H9 (cell line): ENCODE results near the gene ABCG1. TPM values are rescaled to one million over a fixed set of nuclear protein-coding genes. Genes with fewer than 3 reads are reported as not detected.

Source experiments
- DNase-seq: peaks from one replicate; pipeline ENCODE4 v3.0.0-alpha.2; 2017
- H2AFZ ChIP-seq: one replicate; pipeline ENCODE4 v1.6.1; 2013; ENCODE audit warnings: mild to moderate bottlenecking, low read length, control low read depth, moderate library complexity
- H2AK5ac ChIP-seq: 2 replicates; pipeline ENCODE4 v1.6.1; 2013; ENCODE audit warnings: low read length, control low read depth, mixed read lengths; ENCODE audit not compliant: insufficient read length
- H2BK120ac ChIP-seq: one replicate; pipeline ENCODE4 v1.6.1; 2013; ENCODE audit warnings: low read depth, mild to moderate bottlenecking, low read length, control low read depth, inconsistent platforms; ENCODE audit not compliant: poor library complexity, severe bottlenecking
- H2BK12ac ChIP-seq: 2 replicates; pipeline ENCODE4 v1.6.1; 2013; ENCODE audit warnings: low read length, control low read depth, mixed read lengths, low read depth; ENCODE audit not compliant: insufficient read length
- H2BK15ac ChIP-seq: 2 replicates; pipeline ENCODE4 v1.6.1; 2013; ENCODE audit warnings: low read depth, low read length, control low read depth
- H2BK20ac ChIP-seq: one replicate; pipeline ENCODE4 v1.6.1; 2013; ENCODE audit warnings: low read depth, mild to moderate bottlenecking, low read length, control low read depth, inconsistent platforms; ENCODE audit not compliant: poor library complexity, severe bottlenecking
- H2BK5ac ChIP-seq: 2 replicates; pipeline ENCODE4 v1.6.1; 2013; ENCODE audit warnings: low read length, control low read depth, mixed read lengths; ENCODE audit not compliant: insufficient read length
- H3K14ac ChIP-seq: 2 replicates; pipeline ENCODE4 v1.6.1; 2013; ENCODE audit warnings: low read length, control low read depth; ENCODE audit not compliant: insufficient read depth
- H3K18ac ChIP-seq: 2 replicates; pipeline ENCODE4 v1.6.1; 2013; ENCODE audit warnings: low read depth, mild to moderate bottlenecking, mixed read lengths, low read length, control low read depth; ENCODE audit not compliant: insufficient read length
- H3K23ac ChIP-seq: 2 replicates; pipeline ENCODE4 v1.6.1; 2013; ENCODE audit warnings: low read length, control low read depth, mixed read lengths, low read depth; ENCODE audit not compliant: insufficient read length
- H3K23me2 ChIP-seq: 2 replicates; pipeline ENCODE4 v1.6.1; 2013; ENCODE audit warnings: low read depth, mild to moderate bottlenecking, mixed read lengths, low read length, control low read depth; ENCODE audit not compliant: insufficient read length, poor library complexity, severe bottlenecking
- H3K27ac ChIP-seq: 2 replicates; pipeline ENCODE4 v1.5.1; 2013; ENCODE audit warnings: low read length, control low read depth, mixed read lengths, low read depth; ENCODE audit not compliant: insufficient read length
- H3K27me3 ChIP-seq: 2 replicates; pipeline ENCODE4 v1.6.1; 2013; ENCODE audit warnings: low read length, control low read depth, inconsistent platforms; ENCODE audit not compliant: insufficient read depth
- H3K4ac ChIP-seq: 2 replicates; pipeline ENCODE4 v1.6.1; 2013; ENCODE audit warnings: low read depth, mild to moderate bottlenecking, control low read depth, inconsistent platforms, low read length, moderate library complexity
- H3K4me1 ChIP-seq: 2 replicates; pipeline ENCODE4 v1.6.1; 2013; ENCODE audit warnings: low read length, control low read depth, inconsistent platforms; ENCODE audit not compliant: insufficient read depth
- H3K4me2 ChIP-seq: 2 replicates; pipeline ENCODE4 v1.6.1; 2013; ENCODE audit warnings: low read length, control low read depth, mixed read lengths; ENCODE audit not compliant: insufficient read length, insufficient read depth
- H3K56ac ChIP-seq: 2 replicates; pipeline ENCODE4 v1.6.1; 2013; ENCODE audit warnings: low read depth, mild to moderate bottlenecking, mixed read lengths, low read length, control low read depth; ENCODE audit not compliant: insufficient read length
- H3K79me1 ChIP-seq: 2 replicates; pipeline ENCODE4 v1.6.1; 2013; ENCODE audit warnings: low read depth, mild to moderate bottlenecking, moderate library complexity, low read length, control low read depth, inconsistent platforms; ENCODE audit not compliant: insufficient read depth, poor library complexity, severe bottlenecking
- H3K79me2 ChIP-seq: 2 replicates; pipeline ENCODE4 v1.6.1; 2013; ENCODE audit warnings: low read length, control low read depth, inconsistent platforms; ENCODE audit not compliant: insufficient read depth
- H3K9ac ChIP-seq: 2 replicates; pipeline ENCODE4 v1.6.1; 2013; ENCODE audit warnings: low read length, control low read depth, mixed read lengths; ENCODE audit not compliant: insufficient read length; ENCODE audit errors: extremely low read depth
- H3K9me3 ChIP-seq: one replicate; pipeline ENCODE4 v1.6.1; 2013; ENCODE audit warnings: low read depth, low read length, inconsistent platforms; ENCODE audit not compliant: control insufficient read depth
- H3T11ph ChIP-seq: one replicate; pipeline ENCODE4 v1.6.1; 2013; ENCODE audit warnings: mild to moderate bottlenecking, low read length, control low read depth, inconsistent platforms
- H4K20me1 ChIP-seq: one replicate; pipeline ENCODE4 v1.6.1; 2013; ENCODE audit not compliant: control insufficient read depth, insufficient read length, insufficient read depth
- H4K5ac ChIP-seq: 2 replicates; pipeline ENCODE4 v1.6.1; 2013; ENCODE audit warnings: low read depth, mild to moderate bottlenecking, mixed read lengths, low read length, control low read depth; ENCODE audit not compliant: insufficient read length
- H4K8ac ChIP-seq: replicated peaks from 2 replicates; pipeline ENCODE4 v1.6.1; 2013; ENCODE audit warnings: low read length, control low read depth, mixed read lengths, low read depth; ENCODE audit not compliant: insufficient read length
- H4K91ac ChIP-seq: 2 replicates; pipeline ENCODE4 v1.6.1; 2013; ENCODE audit warnings: low read depth, mild to moderate bottlenecking, moderate library complexity, mixed read lengths, low read length, control low read depth; ENCODE audit not compliant: insufficient read length
- H3K27ac Mint-ChIP-seq, 3 experiments: 2 replicates in 2 of 3; 3 replicates in 1 of 3; pipeline ENCODE4 v1.8.0; 2020 to 2021; ENCODE audit warnings: mixed read lengths in 3 of 3, mild to moderate bottlenecking in 1 of 3, moderate library complexity in 1 of 3
- H3K27me3 Mint-ChIP-seq: 2 replicates; pipeline ENCODE4 v1.8.0; 2021; ENCODE audit warnings: low read depth, mild to moderate bottlenecking, moderate library complexity, mixed read lengths
- H3K36me3 Mint-ChIP-seq, 3 experiments: 2 replicates in 2 of 3; 3 replicates in 1 of 3; pipeline ENCODE4 v1.8.0; 2020 to 2021; ENCODE audit warnings: low read depth in 3 of 3, mixed read lengths in 3 of 3; ENCODE audit not compliant: insufficient read depth in 1 of 3
- H3K4me1 Mint-ChIP-seq, 2 experiments: 2 replicates each; pipeline ENCODE4 v1.8.0; 2020; ENCODE audit warnings: mixed read lengths in 2 of 2
- H3K4me3 Mint-ChIP-seq, 2 experiments: 2 replicates in 1 of 2; 3 replicates in 1 of 2; pipeline ENCODE4 v1.8.0; 2020 to 2021; ENCODE audit warnings: mild to moderate bottlenecking in 2 of 2, mixed read lengths in 2 of 2, moderate library complexity in 1 of 2
- H3K9me3 Mint-ChIP-seq, 2 experiments: 2 replicates in 1 of 2; 3 replicates in 1 of 2; pipeline ENCODE4 v1.8.0; 2020; ENCODE audit warnings: mild to moderate bottlenecking in 2 of 2, mixed read lengths in 2 of 2, moderate library complexity in 1 of 2
- CTCF ChIP-seq: fragments of 200-600 bp; sonication (generic); conservative IDR thresholded peaks from 3 replicates; pipeline ENCODE4 v1.8.0; 2021; ENCODE audit warnings: antibody characterized with exemption, mild to moderate bottlenecking
- WGBS: extraction: QIAGEN DNeasy Blood & Tissue Kit; methylation state at CpG from one replicate; pipeline ENCODE4 v1.1.7; 2013; ENCODE audit warnings: missing lambda C conversion rate, low lambda C conversion rate, mixed read lengths; ENCODE audit not compliant: insufficient read length; ENCODE audit errors: extremely low coverage; 5-methylcytosine and 5-hydroxymethylcytosine counted together
- total RNA-seq: library from RNA; stranded (reverse); gene quantifications from 2 replicates; pipeline ENCODE4 v1.2.1, GENCODE V29; 2021

The ABCG1 gene
- total RNA-seq, 1 experiment from 2014 or later: 0.83 TPM

- H3K4me3 Mint-ChIP-seq: no peak overlapping the region
- H2AFZ ChIP-seq: no peak overlapping the region
- no peak overlapping the region for H2BK120ac ChIP-seq
- no peaks in the 10 kb centered on the region for H3K27me3 Mint-ChIP-seq
- no peak overlapping the region for H3K27ac Mint-ChIP-seq
- H4K5ac ChIP-seq: no peak overlapping the region
- H2BK15ac ChIP-seq: no peak overlapping the region
- H3K23me2 ChIP-seq: no peaks in the 10 kb centered on the region
- no peak overlapping the region for H4K8ac ChIP-seq
- no peak overlapping the region for H2AK5ac ChIP-seq
- H3K4ac ChIP-seq: no peak overlapping the region
- H3K23ac ChIP-seq: no peak overlapping the region
- H3K36me3 Mint-ChIP-seq: no peaks in the 10 kb centered on the region
- H2BK20ac ChIP-seq: no peak overlapping the region
- H2BK12ac ChIP-seq: no peak overlapping the region
- no peak overlapping the region for H3K4me2 ChIP-seq
- no peak overlapping the region for H3K18ac ChIP-seq
- H3K27ac ChIP-seq: no peak overlapping the region
- H2BK5ac ChIP-seq: no peak overlapping the region
- H3K9me3 ChIP-seq: no peaks in the 10 kb centered on the region
- H3T11ph ChIP-seq: no peak overlapping the region
- no CpG with 5 or more reads among the region's 29 CpGs for WGBS
- H4K91ac ChIP-seq: no peak overlapping the region
- H3K4me1 ChIP-seq: no peaks in the 10 kb centered on the region
- H3K79me1 ChIP-seq: no peaks in the 10 kb centered on the region
- peaks cover 3% of the 10 kb centered on the region in 2 experiments; a peak in 2 of 4 replicates for H3K4me1 Mint-ChIP-seq
- no peak for TF ChIP-seq CTCF
- H3K27me3 ChIP-seq: no peaks in the 10 kb centered on the region
- no peak overlapping the region for H3K14ac ChIP-seq
- H3K9ac ChIP-seq: no peak overlapping the region
- H3K79me2 ChIP-seq: no peaks in the 10 kb centered on the region
- H4K20me1 ChIP-seq: no peaks in the 10 kb centered on the region
- no peak overlapping the region for H3K56ac ChIP-seq
- H3K9me3 Mint-ChIP-seq: no peaks in the 10 kb centered on the region
- no peak for DNase-seq
These were observed 54.2 kb downstream of the ABCG1 start for GRCh38 chr21:42272984-42273600.
